AG09309 (cell line): ENCODE measurements around the gene HOXA6.

Source experiments
- DNase-seq: peaks from one replicate; pipeline ENCODE4 v3.0.0-alpha.2; 2010; ENCODE audit warnings: low read depth
- H3K4me3 ChIP-seq: 2 replicates; pipeline ENCODE4 v1.5.1; 2011; ENCODE audit warnings: mild to moderate bottlenecking, low read depth, low read length, moderate library complexity; ENCODE audit not compliant: control insufficient read depth
- CTCF ChIP-seq: IDR thresholded peaks from 2 replicates; pipeline ENCODE4 v1.5.1; 2011; ENCODE audit warnings: mild to moderate bottlenecking, low read depth, low read length, inconsistent platforms; ENCODE audit not compliant: insufficient read depth, control insufficient read depth; ENCODE audit errors: missing control alignments

HOXA6 gene

DNA sequence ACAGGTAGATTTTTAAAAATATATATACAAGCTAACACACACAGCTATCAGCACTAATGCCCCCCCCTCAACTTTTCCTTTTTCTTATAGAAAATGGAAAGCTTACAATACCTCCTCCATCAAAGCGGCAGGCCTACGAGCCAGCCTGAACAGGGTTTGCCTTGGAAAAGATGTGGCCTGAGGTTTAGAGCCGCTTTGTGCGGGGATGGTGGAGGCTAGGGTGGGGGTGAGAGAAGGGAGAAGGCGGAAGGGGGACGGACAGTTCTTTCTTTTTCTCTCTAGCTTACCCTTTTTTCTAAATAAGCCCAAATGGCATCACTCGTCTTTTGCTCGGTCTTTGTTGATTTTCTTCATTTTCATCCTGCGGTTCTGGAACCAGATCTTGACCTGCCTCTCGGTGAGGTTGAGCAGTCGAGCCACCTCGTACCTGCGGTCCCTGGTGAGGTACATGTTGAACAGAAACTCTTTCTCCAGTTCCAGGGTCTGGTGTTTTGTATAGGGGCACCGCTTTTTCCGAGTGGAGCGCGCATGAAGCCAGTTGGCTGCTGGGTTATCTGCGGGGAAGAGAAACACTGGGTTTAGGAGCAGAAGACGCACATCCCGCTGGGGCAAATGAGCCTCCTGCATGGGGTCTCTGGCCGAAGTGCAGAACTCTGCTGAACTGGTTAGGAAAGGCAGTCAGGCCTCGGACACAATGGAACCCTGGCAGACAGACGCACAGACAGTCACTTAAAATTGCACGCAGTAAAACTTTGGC, 15.9 kb upstream of the HOXA6 start:
- DNase-seq, result no peak
- H3K4me3 ChIP-seq, result peak overlapping the region; percentile 87
- no peak for TF ChIP-seq CTCF

- no peak for TF ChIP-seq CTCF
- peak overlapping the region; percentile 87 for H3K4me3 ChIP-seq
- no peak for DNase-seq
Observed at GRCh38 chr7:27162561-27163287, 15.2 kb upstream of the HOXA6 start.

- no peak for TF ChIP-seq CTCF
- DNase-seq, result no peak
- peak overlapping the region; percentile 87 for H3K4me3 ChIP-seq
Observed at GRCh38 chr7:27161721-27162560, 14.4 kb upstream of the HOXA6 start.

GRCh38 chr7:27161214-27161720, 13.7 kb upstream of the HOXA6 start:
- H3K4me3 ChIP-seq, result peak overlapping the region; percentile 87
- no peak for DNase-seq
- TF ChIP-seq CTCF, result no peak

DNA sequence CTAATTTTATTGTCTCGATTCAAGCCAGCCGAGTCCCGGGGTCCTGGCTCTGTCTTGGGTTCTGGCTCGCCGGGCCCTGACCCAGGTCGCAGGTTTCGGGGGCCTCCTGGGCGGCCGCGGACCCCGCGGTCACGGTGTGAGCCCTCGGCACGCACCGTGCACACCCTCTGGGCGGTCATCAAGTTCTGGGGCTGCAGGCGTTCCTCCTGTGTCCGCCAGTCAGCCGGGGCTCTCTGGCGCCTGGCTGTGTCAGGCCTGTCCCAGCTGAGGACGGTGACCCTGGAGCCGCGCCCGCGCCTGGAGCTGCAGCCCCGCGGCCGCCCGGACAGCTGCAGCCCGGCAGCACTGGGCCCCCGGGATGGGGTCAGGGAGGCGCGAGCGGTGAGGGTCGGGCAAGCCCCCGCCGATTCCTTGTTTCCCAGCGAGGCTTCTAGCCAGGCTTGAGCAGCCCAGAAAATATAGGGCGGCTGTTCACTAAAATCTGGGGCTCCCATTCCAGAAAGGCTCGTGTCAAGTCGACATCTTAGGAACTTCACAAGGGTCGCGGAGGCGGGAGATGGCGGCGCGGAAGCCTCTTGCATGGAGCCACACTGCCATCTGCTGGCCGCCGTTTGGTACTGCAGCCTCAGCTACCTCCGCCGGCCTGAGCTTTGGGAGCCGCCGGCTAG, 13.1 kb upstream of the HOXA6 start:
- DNase-seq, result no peak
- H3K4me3 ChIP-seq, result peak overlapping the region; percentile 87
- TF ChIP-seq CTCF, result peak; percentile 97

DNA sequence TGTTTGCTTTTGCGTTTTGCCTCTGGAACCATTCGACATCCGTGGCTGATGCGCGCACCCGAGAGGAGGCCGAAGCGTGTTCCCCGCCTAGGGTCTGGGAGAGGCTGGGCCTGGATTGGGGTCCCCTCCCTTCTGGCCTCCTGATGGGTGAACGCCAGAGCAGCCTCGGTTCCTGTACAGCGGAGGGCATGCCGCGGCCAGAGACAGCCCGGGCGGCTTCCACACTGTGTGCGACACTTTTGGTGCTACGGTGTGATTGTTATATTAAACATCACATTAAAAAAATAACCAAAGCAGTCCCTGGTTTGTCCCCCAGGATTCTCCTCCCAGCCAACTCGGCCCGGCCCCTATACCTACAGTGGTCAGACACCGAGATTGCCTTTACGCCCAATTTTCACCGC, 12.6 kb upstream of the HOXA6 start:
- TF ChIP-seq CTCF, result no peak
- DNase-seq, result no peak
- H3K4me3 ChIP-seq, result peak overlapping the region; percentile 87
